Measurements from ENCODE around the gene APLF.
A peak's percentile ranks its signal among the peaks of the same experiment; 100 is the strongest.
"Not testable (repeated sequence)": the region's sequence is repeated elsewhere in the genome, so short reads cannot be mapped to it uniquely, and the experiment has no call there.

The APLF gene

DNA sequence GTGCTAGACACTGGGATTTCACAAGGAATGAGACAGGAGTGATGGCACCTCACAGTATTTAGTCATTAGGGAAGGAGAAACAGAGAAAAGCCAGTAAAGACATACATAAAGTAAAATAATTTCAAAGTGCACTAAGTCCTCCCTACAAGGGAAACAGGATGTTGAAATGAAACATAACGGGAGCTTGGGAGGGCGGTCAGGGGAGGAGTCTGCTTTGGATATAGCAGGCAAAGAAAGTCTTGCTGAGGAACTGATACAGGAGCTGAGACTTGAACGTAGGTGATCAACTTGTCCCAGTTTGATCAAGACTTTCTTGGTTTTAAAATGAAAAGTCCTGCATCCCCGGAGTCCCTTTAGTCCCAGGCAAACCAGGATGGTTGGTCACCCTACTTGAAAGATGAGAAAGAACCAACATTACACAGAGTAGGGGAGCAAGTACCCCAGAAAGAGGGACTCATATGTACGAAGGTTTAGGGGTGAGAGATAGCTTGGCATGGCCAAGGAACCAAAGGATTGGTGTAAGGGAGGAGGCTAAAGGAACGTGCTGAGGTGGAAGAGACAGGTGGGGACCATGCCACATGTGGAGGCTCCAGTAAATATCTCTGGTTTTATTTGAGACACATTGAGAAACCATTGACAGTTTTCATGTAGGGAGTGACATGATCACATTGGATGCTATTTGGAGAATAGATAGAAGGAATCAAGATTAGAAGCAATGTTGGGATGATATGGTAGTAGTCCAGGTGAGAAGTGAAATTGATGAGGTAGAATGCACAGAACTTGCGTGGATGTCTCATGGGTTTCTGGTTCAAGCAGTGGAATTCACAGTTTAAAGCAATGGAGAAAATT is 28.7 kb upstream of the APLF start:
- intact Hi-C loops (cut with DNase I), result no loop called here

DNA sequence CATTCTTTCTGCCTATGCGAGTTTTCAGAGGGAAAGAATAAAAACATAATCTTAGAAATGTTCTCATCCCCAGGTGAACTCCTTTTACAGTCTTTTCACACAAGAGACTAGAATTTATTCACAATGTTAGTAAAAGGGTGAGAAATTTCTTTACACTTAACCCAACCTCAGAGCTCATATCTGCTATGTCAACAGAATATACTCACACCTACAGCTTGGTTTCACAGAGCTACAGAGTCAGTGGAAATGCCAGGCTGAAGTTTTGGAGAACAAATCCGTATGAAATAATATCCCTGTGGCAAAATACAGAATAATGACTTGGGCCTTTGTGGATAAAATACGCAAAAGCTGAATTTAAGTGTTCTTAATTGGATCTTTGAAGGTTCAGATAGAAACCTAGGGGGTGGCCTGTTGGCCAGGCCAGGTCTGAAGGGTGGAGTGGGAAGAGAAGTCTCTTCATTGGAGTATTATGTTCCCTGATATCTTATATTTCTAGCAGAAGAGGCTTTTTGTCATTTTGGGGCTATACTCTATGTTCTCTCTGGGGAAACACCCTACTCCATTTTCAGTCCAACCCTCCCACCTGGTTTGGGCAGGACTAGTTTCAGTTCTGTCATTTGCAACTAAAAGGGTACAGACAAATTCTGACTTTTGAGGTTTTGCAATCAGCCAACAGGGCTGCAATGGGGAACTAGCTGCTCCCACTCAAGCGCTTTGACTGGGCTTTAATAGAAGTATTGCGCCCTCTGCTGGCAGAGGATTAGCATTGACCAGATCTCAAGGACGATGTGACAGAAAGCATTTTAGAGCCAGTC is 26.0 kb upstream of the APLF start:
- peak in 9 of 10 donors; percentile 50 to 96 (median 78) for DNase-seq
- intact Hi-C loops (cut with DNase I), result loop anchor here (5.0 to 10.0 kb wide), 3 partner anchors 79 to 319 kb away; no protein-coding TSS in a partner anchor

More for the DNA sequence above, 28.7 kb upstream of the APLF start:
- no peak for DNase-seq

DNA sequence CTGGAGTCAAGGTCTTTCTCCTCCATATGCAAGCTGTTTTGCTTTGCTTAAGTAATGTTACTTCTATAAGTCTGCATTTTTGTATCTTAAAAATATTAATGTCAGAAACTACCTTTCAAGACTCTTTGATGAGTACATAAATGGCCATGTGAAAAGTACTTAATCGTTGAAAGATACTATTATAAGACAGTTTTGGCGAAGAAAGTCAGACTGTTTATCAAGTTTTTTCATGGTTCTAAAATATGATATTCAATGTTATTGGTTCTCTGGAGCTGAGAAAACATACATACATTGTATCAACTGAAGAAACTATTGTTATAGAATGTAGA is 25.4 kb upstream of the APLF start:
- DNase-seq, result no peak
- intact Hi-C loops (cut with DNase I), result loop anchor here (5.0 to 10.0 kb wide), 3 partner anchors 80 to 320 kb away; no protein-coding TSS in a partner anchor

- intact Hi-C loops (cut with DNase I), result loop anchor here (10.0 kb wide), 1 partner anchor 152 kb away; no protein-coding TSS in a partner anchor
- not testable (repeated sequence) for DNase-seq
Measured at GRCh38 chr2:68446425-68446824, 21.0 kb upstream of the APLF start.

DNA sequence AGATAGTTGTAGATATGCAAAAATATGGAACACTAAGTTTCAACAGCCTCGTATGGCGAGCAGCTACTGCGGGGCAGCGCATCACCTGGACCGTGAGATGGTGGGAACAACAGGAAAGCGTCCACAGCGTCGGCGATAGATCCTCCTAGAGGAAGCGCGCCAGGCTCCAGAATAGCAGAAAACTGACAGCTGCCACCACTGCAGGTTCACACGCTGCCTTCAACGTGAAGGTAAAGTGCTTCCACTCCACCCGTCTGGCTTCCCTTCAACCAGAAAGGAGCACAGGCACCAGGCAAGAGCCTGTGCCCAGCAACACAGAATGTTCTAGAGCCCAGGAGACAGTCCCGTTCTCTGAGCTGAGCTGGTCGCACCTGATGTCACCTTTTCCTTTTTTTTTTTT is 20.3 kb upstream of the APLF start:
- DNase-seq, result no peak
- intact Hi-C loops (cut with DNase I), result loop anchor here (10.0 kb wide), 1 partner anchor 152 kb away; no protein-coding TSS in a partner anchor

DNA sequence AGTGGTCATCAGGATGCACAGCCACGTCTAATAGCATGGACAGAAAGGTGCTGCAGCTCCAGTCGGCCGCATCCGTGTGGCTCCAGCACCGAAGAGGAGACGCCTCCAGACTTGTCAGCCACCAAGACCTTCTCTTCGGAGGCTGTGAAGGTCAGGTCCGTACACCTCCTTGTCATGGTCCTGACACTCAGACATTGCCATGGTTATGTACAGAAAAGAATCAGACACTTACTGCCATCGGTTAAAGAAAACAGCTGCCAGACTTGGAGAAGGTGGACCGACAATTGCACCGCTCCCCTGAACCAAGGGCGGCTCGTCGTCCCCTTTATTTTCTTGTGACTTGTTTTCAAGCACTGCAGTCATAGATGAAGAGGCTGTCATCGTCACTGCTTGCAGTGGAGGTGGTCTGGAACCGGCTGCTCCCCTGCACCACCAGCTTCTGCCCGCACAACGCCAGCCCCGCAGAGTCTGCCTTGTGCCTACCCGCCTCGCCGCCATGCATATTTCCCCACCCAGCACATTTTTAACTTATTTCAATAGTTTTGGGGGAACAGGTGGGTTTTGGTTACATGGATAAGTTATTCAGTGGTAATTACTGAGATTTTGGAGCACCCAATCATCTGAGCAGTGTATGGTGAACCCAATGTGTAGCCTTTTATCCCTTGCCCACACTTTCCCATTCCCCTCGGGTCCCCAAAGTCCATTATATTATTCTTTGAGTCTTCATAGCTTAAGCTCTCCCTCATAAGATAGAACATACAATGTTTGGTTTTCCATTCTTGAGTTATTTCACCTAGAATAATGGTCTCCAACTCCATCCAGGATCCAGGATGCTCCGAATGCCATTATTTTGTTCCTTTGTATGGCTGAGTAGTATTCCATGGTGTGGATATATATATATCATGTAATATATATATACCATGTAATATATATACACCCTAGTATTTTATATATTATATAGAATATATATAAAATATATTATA is 18.4 kb upstream of the APLF start:
- intact Hi-C loops (cut with DNase I), result loop anchor here (10.0 kb wide), 1 partner anchor 154 kb away; no protein-coding TSS in a partner anchor
- no peak for DNase-seq

DNA sequence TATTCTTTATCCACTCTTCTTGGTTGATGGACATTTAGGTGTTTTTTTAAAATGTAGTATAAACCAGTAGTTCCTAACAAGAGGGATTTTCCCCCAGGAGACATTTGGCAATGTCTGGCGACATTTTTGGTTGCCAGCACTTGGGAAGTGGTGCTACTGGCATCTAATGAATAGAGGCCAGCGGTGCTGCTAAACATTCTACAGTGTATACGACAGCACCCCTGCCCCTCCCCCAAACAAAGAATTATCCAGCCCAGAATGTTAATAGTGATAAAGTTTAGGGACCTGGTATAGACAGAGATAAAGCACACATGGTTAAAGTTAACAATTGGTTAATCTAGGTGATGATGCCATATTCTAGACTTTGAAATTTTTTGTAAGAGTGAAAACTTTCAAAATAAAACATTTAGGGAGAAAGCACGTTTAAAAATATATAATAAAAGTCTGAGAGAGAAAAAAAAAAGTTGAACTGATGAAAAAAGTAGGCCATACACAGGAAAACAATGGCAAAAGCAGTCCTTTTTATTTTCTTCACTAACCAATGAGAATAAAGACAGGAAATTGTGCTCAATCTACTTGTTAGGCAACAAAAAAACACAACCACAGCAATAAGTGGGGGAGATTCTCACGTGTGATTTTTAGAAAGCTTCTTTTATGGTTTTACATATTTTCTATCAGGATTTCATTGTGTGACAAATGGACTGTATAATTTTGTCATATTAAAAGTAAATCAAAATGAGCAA is 15.1 kb upstream of the APLF start:
- no peak for DNase-seq
- intact Hi-C loops (cut with DNase I), result no loop called here

DNA sequence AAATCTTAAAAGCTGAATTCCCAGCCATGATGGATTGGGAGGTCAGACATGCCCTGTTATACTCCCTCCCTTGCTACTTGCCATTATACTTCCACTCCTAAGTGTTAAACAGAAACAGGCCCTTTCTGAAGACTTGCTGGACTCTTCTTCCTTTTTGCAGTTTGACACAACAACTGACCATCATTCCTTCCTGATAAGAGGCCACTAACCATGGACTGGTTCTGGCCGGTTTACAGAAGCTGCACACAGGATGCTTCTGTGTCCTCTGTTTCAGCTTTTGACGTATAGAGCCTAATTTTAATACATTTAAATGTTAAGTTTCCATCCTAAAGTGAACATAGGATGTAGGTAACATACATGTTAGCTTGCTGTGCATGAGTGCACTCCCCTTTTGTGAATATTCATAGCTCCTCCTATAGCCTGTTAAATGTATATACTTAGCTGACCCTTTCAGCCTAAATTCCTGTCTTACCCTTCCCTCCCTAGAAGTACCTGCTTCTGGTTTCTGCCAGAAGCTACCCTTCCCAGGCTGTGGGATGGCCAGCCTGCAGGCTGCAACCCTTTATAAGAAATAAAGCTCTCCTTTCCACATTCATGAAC is 13.5 kb upstream of the APLF start:
- intact Hi-C loops (cut with DNase I), result no loop called here
- no peak for DNase-seq

DNA sequence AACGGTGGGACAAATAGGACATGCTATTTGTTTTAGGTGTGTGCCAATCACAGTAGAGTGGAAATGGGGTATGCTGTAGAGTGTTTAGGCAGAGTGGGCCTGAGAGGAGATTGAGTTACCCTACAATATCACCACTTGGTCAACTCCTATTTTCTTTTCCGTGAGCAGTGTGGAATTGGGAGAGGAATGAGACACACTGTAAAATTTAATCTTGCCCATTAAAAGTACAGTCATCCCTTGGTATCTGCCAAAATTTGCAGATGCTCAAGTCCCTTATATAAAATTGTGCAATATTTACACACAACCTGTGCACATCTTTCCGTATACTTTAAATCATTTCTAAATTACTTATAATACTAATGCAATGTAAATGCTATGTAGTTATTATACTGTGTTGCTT is 12.7 kb upstream of the APLF start:
- DNase-seq, result no peak
- intact Hi-C loops (cut with DNase I), result no loop called here

- intact Hi-C loops (cut with DNase I), result no loop called here
- DNase-seq, result no peak
Measured at GRCh38 chr2:68456198-68456597, 11.2 kb upstream of the APLF start.

DNA sequence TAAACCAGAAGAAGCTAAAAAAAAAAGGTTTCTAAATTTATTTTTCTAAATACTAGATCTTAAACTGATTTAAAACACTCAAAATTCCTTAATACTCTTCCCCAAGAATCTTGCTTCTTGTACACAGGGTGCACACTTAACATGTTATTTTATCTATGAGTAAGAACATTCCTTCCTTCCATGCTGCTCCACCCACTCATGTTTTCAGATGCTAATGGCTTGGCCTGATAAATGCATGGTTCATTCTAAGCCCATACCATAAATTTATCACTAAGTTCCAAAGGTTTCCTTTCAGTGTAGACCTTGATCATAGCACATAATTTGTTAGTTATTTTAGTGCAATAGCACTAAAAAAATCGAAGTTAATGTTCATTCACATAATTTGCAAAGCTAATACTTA is 8.4 kb upstream of the APLF start:
- intact Hi-C loops (cut with DNase I), result no loop called here
- no peak for DNase-seq

- DNase-seq, result no peak
- intact Hi-C loops (cut with DNase I), result loop anchor here (1.0 to 10.0 kb wide), 2 partner anchors 252 to 461 kb away; no protein-coding TSS in a partner anchor
Measured at GRCh38 chr2:68463287-68463877, 4.0 kb upstream of the APLF start.

- intact Hi-C loops (cut with DNase I), result loop anchor here (10.0 kb wide), 1 partner anchor 460 kb away; no protein-coding TSS in a partner anchor
- no peak for DNase-seq
Measured at GRCh38 chr2:68464651-68465050, 2.7 kb upstream of the APLF start.

DNA sequence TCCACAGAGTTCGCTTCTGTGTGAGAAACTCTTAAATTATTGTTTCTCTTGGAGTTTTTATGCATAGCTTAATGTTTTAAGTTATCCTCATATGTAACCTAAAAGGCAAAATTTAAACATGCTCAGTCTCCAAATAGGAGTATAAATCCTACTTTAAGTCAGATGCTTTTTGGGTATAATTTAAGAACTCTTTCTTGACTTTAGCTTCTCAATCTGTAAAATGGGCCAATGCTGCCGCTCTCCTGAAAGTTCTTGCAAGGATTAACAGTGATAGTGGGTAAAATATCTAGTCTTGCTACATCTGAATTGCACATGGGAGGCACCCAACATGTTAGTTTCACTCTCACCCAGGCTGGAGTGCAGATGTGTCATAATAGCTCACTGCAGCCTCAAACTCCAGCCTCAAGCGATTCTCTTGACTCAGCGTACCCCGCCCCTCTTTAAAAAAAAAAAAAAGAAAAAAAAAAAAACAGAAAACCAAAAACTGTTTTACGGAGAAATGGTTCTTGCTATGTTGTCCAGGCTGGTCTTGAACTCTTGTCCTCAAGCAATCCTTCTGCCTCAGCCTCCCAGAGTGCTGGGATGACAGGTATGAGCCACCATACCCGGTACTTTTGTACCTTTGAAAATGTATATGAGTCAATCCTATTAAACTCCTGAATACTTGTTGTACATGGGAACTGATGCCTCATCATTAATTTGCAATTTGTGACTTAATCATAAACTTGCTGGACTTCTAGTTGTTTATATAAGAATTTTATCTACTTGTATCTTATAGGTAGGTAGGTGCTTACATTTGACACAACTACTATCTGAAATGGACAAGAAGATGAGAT is 2.1 kb upstream of the APLF start:
- DNase-seq, result no peak
- intact Hi-C loops (cut with DNase I), result loop anchor here (10.0 kb wide), 1 partner anchor 460 kb away; no protein-coding TSS in a partner anchor

- intact Hi-C loops (cut with DNase I), result loop anchor here (10.0 kb wide), 1 partner anchor 458 kb away; no protein-coding TSS in a partner anchor
- peak in 1 of 10 donors; percentile 46 for DNase-seq
Measured at GRCh38 chr2:68466361-68466777, 1.0 kb upstream of the APLF start.

- intact Hi-C loops (cut with DNase I), result loop anchor here (10.0 kb wide), 1 partner anchor 458 kb away; no protein-coding TSS in a partner anchor
- no peak for DNase-seq
Measured at GRCh38 chr2:68466778-68467076, 658 bp upstream of the APLF start.

DNA sequence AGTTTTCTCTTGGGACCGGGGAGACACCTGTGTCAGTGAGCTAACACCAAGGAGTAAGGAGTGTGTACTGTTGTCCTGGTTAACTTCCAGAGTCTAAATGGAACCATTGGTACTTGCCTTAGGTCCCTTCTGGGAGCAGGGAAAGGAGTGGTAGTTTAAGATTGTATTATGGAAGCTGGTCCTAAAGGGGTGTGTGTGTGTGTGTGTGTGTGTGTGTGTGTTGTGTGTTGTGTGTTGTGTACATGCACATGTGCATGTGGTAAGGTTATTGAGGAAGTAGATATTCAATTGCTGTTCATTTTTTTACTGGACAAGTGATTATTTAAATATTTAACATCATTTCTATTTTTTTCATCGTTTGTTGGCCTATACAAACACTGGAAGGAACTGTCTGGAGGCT is 1.4 kb downstream of the APLF start:
- intact Hi-C loops (cut with DNase I), result loop anchor here (10.0 kb wide), 1 partner anchor 456 kb away; no protein-coding TSS in a partner anchor
- no peak for DNase-seq

Measured in posterior cingulate gyrus (tissue), 11 donors.